ENCODE data around the gene OR51G1.
A peak's percentile ranks its signal among the peaks of the same experiment; 100 is the strongest.
"Not testable (repeated sequence)": the region's sequence is repeated elsewhere in the genome, so short reads cannot be mapped to it uniquely, and the experiment has no call there.

Gene OR51G1, protein sequence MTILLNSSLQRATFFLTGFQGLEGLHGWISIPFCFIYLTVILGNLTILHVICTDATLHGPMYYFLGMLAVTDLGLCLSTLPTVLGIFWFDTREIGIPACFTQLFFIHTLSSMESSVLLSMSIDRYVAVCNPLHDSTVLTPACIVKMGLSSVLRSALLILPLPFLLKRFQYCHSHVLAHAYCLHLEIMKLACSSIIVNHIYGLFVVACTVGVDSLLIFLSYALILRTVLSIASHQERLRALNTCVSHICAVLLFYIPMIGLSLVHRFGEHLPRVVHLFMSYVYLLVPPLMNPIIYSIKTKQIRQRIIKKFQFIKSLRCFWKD
- 0 reads per million in 2 donors for total RNA-seq

DNA sequence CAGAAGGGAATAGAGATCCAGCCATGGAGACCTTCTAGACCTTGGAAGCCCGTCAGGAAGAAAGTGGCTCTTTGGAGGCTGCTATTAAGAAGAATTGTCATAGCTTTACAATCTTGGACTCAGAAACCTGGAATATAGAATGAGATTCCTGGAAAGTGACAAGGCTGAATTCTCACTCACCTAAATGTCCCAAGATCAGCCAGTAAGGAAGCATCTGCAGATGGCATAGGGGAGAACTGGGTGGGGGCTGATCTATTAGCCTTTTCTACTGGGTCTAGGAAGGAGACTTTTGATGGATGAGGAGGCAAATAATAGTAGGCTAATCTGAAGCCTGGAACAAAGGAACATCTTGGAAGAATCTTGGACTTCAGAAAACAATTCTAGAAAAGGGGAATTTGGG lies at the start of gene OR51G1:
Gene OR51G1 (minus strand): TSS at position 101 of the 400 bp plus-strand sequence. CDS start 0 bp downstream, at position 101.
- no peak for DNase-seq

DNA sequence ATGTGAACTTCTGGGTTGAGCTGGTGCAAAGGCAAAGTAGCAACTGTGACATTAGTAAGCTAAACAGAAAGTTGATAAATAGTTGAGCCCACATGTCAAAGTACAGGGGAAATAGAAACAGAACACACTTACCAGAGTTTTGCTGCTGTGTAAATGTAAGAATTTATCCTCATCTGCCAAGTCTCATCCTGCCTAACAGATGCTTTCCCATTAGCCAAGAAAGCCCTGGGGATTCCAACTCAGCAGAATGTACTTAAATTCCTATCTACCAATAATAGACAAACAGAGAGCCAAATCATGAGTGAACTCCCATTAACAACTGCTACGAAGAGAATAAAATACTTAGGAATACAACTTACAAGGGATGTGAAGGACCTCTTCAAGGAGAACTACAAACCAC lies 38.7 kb upstream of the OR51G1 start:
- no peak for DNase-seq

DNA sequence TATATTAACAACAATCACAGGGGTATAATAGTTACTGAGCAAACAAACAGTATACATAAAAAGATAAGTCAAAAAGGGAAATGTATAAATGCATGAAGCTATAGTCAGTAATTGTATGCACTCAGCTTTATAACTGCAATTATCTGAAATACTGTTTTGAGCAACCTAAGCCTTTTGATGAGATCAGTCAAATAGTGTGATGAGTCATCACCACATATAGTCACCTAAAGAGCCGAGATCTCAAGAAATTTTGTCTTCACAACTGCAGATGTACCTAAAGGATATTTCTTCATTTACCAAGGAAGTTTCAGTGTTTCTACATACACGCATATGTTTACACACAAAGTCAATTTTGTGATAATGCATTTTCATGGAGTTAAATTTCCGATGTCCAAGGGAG lies 36.7 kb upstream of the OR51G1 start:
- DNase-seq: peak in 1 of 5 experiments; percentile 5

DNA sequence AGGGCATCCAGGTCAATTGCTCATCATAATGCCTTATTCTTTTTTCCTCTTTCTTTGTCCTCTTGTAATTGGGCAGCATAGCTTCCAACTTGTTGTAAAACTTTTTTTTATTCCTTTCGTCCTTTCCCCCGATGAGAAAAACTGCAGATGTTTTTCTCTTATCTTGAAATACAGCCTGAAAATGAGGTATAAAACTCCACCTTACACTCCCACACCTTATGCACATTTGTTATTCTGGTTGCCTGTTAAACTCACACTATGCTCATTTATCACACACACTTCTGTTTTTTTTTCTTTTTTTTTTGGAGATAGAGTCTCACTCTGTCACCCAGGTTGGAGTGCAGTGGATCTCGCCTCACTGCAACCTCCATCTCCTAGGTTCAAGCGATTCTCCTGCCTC lies 33.3 kb upstream of the OR51G1 start:
- DNase-seq: no peak

DNA sequence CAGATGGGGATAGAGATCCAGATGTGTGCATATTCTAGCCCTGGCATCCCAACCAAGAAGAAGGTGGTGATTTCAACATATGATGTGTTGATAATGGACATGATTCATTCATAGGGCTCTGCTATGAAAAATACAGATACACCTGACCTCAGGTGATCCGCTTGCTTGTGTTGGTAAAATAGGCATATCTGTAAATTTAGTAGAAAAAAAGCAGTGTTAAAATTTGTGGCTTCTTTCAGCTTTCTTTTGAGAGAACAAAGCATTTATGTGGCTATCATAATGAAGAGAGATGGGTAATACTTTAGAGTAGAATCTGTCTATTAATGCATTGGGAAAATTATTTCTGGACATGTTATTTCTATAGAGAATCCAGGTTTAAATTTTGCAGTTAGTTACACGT lies 31.5 kb upstream of the OR51G1 start, which contains the start of gene OR51A2:
Gene OR51A2 (minus strand): TSS at position 101 of the 400 bp plus-strand sequence. CDS start 0 bp downstream, at position 101.
- DNase-seq: not testable (repeated sequence)

DNA sequence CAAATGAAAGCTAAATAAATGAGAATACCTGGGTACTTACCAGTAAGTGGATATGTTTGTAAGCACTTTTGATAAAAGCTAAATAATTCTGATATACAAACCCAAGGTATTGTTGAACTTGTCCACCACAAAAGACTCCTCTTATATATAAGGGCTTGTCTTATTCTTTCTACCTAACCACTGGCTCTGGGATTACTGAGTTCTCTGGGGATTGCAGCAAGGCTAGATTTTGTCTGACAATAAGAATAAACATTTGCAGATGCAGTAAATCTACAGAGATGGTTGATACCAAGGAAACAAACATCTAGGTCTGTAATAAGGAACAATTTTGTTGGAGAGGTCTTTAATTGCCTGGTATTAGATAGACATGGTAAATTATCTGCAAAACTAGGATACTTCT lies 23.4 kb upstream of the OR51G1 start, which contains the start of gene OR51A4:
Gene OR51A4 (minus strand): TSS at position 101 of the 400 bp plus-strand sequence. CDS start 505 bp downstream, outside the sequence.
- no peak for DNase-seq

DNA sequence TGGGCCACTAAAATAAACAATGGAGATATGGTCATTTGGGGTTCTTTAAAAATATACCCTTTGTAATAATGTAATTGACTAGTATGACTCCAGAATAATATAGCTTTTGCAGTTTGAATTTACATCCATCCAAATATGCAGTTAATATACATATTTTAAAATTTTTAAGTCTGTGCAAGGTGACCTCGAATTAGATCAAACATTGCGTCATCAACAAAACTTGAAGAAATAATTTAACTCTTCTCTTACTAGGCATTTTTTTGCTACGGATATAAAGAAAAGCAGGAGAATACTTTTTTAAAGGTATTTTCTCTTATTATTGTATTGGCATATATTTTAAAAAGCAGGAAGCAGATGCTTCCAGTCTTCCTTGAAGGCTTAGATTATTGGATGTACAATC lies 12.6 kb upstream of the OR51G1 start:
- DNase-seq: no peak

DNA sequence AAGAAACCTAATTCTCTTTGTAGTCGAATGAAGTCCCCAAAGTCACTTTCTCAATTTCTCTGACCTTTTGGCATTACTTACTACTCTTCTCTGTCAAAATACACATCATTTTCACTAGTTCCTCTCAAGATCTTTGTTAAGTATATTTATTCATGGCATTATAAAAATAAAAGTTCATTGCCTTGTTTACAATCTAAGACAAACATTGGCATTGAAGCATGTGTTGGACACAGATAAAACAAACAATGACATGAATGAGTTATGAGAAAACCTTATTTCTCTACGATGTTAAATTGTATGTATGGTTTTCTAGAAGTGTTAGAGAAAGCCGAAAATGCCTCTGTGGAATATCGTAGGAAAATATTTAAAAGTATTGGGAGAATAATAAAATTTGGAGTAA lies 8.6 kb upstream of the OR51G1 start:
- DNase-seq: no peak

DNA sequence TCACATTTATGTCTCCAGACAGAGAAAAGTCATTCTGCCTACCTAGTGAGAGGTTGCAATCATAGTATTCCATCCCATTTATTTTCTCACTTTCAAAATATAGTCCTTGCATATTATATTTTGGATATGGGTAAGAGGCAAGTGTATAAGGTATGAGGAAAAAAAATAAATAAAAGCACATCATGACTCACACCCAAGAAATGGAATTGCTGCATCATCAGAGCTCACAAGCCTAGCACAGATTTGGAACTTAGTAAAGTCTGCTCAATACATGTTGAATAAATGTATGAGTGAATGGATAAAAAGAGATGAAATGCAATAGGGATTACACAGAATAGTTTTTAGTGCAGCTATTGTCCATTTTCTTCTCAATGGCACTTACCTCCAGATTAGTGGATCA lies 2.5 kb upstream of the OR51G1 start:
- no peak for DNase-seq

DNA sequence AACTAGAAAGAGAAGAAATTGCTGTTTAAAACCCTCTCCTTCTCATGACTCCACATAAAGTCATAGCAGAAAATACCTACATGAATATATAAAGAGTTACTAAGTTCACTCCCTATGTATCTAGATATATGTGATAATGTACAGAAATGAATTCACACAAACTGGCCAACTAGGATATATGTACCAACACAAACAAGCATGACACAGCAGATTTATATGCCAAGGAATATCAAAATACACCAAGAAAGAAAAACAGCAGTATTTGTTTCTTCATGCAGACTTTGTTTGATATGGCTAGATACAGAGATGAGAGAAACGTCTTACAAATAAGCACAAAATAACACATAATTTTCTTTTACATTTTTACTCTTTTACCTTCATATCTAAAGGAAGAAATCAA lies 1.8 kb downstream of the OR51G1 start:
- DNase-seq: no peak

DNA sequence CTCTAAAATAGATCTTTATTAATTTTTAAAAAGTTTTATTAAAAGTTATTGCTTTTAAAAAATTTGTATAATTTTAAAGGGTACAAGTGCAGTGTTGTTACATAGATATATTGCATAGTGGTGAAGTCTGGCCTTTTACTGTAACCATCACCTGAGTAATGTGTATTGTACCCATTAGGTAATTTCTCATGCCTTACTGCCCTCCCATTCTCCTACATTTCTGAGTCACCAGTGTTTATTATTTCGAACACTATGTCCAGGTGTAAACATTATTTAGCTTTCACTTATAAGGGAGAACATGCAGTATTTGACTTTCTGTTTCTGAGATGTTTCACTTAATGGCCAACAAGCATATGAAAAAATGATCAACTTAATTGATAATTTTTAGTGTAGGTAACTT lies 2.3 kb downstream of the OR51G1 start:
- no peak for DNase-seq

DNA sequence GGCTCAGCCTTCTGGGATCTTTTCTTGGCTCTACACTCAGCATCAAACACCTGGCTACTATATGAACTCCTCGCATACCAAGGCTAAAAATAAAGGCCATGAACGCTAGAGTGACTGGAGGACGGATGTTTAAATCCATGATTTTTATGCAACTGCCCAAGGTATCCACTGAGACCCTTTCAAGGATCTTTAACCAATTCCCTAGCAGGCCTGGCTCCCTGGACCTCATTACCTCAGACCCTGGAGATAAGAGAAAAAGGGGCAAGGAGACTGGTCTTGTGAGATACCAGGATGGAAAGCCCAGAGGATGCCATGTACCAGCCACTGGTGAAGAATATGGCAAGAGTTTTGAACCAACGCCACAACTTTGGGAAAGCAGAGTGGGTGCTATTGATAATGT lies 4.9 kb downstream of the OR51G1 start, which contains the start of gene OR51G2:
Gene OR51G2 (minus strand): TSS at position 101 of the 400 bp plus-strand sequence. CDS start 3,687 bp downstream, outside the sequence.
- no peak for DNase-seq

DNA sequence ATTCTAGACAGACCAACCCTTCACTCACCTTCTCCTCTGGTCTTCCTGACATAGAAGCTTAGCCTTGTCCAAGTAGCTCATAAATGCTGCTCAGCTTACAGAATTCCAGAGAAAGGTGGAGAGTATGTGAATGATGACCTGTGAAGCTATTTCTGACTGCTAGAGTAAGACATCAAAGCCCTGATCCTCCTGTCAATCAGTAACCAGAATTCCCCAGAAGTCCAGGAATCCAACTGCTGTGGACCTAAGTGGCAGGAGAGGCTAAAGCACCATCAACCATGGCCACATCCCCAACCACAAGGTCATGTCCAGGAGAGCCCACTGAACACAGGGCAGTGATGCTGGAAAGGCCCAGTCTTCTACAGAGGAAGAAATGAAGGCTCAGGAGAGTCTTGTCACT lies 7.6 kb downstream of the OR51G1 start:
- no peak for DNase-seq

DNA sequence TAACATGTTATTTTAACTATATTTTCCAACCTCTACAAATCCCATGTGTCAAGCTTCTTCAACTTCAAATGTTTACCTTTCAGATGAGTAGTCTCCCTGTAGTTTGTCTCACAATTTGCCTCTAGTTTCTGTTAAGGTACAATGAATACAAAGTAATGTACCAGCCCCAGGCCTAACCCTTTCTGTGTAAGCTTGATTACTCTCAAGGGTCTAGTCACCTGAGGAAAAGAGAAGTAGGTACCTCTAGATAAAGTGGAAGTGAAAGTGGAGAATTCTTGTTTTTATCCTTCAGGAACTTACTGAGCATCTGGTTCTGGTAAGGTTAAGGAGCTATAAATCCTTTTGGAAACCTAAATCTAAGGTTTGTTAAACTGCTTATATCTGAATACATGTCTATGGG lies 20.7 kb downstream of the OR51G1 start, which contains the start of gene OR51A7:
Gene OR51A7 (plus strand): TSS at position 300 of the 400 bp plus-strand sequence. CDS start 3,587 bp downstream, outside the sequence.
- no peak for DNase-seq

DNA sequence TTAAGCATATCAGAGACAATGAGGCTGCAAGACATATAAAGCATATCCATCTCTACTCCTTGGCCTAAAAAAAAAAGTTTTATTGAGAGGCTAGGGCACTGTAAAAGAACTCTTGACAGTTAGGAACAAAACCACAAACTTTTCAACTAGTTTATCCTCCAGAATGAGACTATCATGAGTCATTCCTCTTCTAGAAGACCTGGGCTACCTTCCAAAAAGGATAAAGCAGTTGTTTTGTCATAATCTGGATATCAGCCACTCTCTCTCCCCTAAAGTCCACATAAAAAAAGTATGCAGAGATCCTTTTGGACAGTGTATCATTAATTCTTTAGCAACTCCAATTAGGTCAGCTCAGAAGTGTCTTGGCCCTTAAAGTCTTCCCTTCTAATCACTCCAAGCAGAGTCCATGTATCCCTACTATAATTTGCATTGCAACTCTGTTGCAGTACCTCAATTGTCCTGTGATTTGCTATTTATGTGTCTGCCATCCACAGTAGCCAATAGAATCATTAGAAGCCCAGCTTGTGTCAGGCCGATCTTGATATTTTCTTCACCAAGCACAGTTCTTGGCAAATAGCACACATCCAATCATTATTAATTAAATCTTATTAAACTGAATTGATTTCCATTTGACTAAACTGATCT lies 32.0 kb downstream of the OR51G1 start:
- DNase-seq: no peak

DNA sequence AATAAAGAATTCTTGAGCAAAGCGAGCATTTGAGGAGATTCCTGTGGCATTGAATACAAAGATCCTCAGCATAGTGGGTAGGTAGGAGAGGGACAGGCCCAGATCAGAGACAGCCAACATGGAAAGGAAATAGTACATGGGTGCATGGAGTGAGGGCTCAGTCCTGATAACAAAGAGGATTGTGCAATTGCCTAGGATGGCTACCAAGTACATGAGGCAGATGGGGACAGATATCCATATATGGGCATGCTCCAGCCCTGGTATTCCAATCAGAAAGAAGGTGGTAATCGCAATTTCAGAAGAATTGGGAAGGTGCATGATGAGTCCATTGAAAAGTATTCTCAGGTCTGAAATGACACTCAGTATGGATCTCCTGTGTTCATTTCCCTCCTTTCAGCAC lies 33.9 kb downstream of the OR51G1 start:
- DNase-seq: no peak

DNA sequence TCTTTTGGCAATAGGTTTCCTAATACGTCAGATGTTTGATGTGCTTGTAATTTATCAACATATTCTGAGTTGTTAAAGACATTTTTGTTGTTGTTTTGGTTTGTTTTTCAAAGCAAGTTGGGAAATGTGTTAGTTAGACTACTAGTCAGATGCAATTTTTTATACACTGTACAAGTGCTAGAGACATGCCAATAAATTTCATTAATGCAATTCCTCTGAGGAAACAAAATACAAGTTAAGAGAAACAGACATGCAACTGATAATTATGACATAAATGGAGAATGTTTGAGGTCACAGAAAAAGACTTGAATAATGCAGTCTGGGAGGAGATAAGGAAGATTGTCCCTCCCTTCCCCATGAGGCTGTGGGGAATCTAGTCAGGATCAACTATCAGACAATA lies 36.5 kb downstream of the OR51G1 start:
- DNase-seq: no peak

DNA sequence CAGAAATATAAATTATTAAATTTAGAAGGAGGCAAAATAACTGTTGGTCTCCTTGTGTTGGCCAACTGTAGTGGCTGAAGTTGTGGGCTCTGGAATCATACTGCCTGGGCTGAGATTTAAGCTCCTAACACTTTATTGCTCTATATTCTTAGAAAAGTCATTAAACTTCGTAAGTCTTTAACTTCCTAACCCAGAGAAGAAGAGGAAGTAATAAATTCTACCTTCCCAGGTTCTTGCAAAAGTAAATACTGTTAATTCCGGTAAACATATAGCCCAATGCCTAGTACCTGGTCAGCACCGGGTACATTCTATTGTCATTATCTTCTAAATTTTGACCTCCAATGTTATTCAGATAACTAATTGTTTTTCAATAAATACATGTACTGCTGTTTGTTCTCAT lies 38.0 kb downstream of the OR51G1 start:
- DNase-seq: no peak

DNA sequence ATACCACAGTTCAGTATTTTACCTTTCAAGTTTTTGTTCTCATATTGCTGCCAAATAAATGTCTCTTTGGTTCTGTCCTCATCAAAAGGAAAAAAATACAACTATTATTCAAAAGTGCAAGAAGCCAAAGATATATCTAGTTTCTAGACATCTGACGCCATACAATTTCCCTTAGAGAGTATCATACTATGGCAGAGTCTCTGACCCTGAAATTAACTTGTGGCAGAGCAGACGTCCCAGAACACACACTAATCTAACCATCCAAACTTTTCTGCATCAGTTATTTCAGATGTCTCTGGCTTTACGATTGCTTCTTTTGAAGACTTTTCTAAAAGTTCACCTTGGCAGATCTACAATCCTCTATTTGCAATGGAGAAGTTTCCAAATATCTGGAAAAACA lies 39.8 kb downstream of the OR51G1 start:
- no peak for DNase-seq

DNA sequence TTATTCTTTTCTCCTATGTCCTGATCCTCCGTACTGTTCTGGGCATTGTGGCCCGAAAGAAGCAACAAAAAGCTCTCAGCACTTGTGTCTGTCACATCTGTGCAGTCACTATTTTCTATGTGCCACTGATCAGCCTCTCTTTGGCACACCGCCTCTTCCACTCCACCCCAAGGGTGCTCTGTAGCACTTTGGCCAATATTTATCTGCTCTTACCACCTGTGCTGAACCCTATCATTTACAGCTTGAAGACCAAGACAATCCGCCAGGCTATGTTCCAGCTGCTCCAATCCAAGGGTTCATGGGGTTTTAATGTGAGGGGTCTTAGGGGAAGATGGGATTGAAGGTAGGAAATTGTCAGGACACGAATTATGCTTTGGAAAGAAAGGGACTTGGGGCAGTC lies 41.6 kb downstream of the OR51G1 start:
- DNase-seq: no peak

DNA sequence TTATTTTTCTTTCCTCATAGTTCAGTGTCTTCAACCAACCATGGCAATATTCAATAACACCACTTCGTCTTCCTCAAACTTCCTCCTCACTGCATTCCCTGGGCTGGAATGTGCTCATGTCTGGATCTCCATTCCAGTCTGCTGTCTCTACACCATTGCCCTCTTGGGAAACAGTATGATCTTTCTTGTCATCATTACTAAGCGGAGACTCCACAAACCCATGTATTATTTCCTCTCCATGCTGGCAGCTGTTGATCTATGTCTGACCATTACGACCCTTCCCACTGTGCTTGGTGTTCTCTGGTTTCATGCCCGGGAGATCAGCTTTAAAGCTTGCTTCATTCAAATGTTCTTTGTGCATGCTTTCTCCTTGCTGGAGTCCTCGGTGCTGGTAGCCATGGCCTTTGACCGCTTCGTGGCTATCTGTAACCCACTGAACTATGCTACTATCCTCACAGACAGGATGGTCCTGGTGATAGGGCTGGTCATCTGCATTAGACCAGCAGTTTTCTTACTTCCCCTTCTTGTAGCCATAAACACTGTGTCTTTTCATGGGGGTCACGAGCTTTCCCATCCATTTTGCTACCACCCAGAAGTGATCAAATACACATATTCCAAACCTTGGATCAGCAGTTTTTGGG lies 42.2 kb downstream of the OR51G1 start, which contains the start of gene OR51T1:
Gene OR51T1 (plus strand): TSS at position 41 of the 641 bp plus-strand sequence. CDS start 0 bp downstream, at position 41.
- DNase-seq: no peak

DNA sequence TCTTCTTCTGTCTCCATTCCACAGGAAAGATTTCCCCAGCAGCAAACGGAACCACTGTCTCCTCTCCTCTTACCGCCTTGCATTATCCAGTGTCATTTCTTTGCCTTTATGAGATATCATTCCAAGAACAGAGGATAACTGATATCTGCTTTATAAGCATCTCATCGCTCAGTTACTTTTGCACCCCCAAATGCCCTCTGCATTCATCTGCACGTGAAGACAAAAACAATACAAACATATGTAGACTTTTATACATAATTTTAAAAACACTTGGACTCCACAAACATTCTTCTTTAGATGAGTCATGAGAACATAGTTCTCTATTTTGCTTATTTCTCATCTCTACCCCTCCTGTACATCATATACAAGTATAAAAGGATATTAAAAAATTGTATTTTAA lies 43.0 kb downstream of the OR51G1 start:
- DNase-seq: no peak

Data from T-helper 2 cell (primary cell).